ENCODE data around the gene USP33.

GRCh38 chr1:77739235-77739634 is 20.4 kb downstream of the USP33 start:
- TF ChIP-seq, protein P1, sequence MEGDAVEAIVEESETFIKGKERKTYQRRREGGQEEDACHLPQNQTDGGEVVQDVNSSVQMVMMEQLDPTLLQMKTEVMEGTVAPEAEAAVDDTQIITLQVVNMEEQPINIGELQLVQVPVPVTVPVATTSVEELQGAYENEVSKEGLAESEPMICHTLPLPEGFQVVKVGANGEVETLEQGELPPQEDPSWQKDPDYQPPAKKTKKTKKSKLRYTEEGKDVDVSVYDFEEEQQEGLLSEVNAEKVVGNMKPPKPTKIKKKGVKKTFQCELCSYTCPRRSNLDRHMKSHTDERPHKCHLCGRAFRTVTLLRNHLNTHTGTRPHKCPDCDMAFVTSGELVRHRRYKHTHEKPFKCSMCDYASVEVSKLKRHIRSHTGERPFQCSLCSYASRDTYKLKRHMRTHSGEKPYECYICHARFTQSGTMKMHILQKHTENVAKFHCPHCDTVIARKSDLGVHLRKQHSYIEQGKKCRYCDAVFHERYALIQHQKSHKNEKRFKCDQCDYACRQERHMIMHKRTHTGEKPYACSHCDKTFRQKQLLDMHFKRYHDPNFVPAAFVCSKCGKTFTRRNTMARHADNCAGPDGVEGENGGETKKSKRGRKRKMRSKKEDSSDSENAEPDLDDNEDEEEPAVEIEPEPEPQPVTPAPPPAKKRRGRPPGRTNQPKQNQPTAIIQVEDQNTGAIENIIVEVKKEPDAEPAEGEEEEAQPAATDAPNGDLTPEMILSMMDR (IDR thresholded peaks at IDR 0.05), result no peak
- no peak for TF ChIP-seq POLR2A (IDR thresholded peaks at IDR 0.05)
